GM21529 (cell line): ENCODE data around the gene MYO1B.
"Not testable (repeated sequence)": the region's sequence is repeated elsewhere in the genome, so short reads cannot be mapped to it uniquely, and the experiment has no call there.

ENCODE experiments used
- ATAC-seq: cut with Tn5 transposase; IDR thresholded peaks from one replicate; pipeline ENCODE4 v1.9.1; 2021; ENCODE audit not compliant: unreplicated experiment

Gene MYO1B

GRCh38 chr2:191441496-191442214 is 196.5 kb downstream of the MYO1B start:
- ATAC-seq, result no peak

- no peak for ATAC-seq
These were observed 198.2 kb downstream of the MYO1B start for GRCh38 chr2:191443446-191443845.

GRCh38 chr2:191446910-191447309 is 201.7 kb downstream of the MYO1B start:
- no peak for ATAC-seq

- ATAC-seq, result no peak
These were observed 205.9 kb downstream of the MYO1B start for GRCh38 chr2:191451116-191451515.

- no peak for ATAC-seq
These were observed 206.9 kb downstream of the MYO1B start for GRCh38 chr2:191452065-191452464.

- no peak for ATAC-seq
These were observed 208.6 kb downstream of the MYO1B start for GRCh38 chr2:191453761-191454160.

- not testable (repeated sequence) for ATAC-seq
These were observed 211.3 kb downstream of the MYO1B start for GRCh38 chr2:191456506-191456905.

- ATAC-seq, result no peak
These were observed 214.0 kb downstream of the MYO1B start for GRCh38 chr2:191459158-191459557.

GRCh38 chr2:191462370-191462769 is 217.2 kb downstream of the MYO1B start:
- ATAC-seq, result no peak

GRCh38 chr2:191463790-191464189 is 218.6 kb downstream of the MYO1B start:
- ATAC-seq, result no peak

- ATAC-seq, result no peak
These were observed 220.7 kb downstream of the MYO1B start for GRCh38 chr2:191465766-191466420.

GRCh38 chr2:191467113-191467512 is 221.9 kb downstream of the MYO1B start:
- no peak for ATAC-seq

GRCh38 chr2:191470306-191470705 is 225.1 kb downstream of the MYO1B start:
- ATAC-seq, result no peak

GRCh38 chr2:191474464-191474863 is 229.3 kb downstream of the MYO1B start:
- ATAC-seq, result no peak
